ENCODE results near the gene CACYBP.

CACYBP gene

DNA sequence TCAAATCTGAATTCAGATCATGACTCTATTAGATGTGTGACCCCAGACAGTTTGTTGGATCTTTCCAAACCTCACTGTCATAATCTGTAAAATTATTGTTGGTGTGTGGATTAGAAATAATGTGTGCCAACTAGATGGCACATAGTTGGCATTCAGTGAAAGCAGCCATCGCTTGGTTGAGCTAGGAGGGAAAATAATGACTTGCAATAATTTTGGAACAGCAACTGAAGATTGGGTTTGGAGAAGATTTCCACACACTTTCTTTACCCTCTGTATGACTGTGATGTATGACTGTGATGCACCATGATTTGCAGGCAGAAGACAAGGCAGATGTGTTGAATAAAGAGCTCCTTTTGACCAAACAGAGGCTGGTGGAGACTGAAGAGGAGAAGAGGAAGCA, 24.0 kb upstream of the CACYBP start:
- no peak overlapping the region for H3K9ac ChIP-seq (ENCODE audit: low read depth, low read length)
- no peaks in the 10 kb centered on the region for H3K9me3 ChIP-seq (ENCODE audit: control insufficient read depth, insufficient read depth, low read length)
- peaks cover 96% of the 10 kb centered on the region for H3K36me3 ChIP-seq (ENCODE audit: control insufficient read depth, insufficient read depth, low read length)
- no peaks in the 10 kb centered on the region for H3K4me1 ChIP-seq (ENCODE audit: control insufficient read depth, insufficient read depth, low read length)
- H3K27me3 ChIP-seq (ENCODE audit: control insufficient read depth, insufficient read depth, low read length): no peaks in the 10 kb centered on the region
- no peak overlapping the region for H3K27ac ChIP-seq (ENCODE audit: low read depth, low read length)
- H3K4me3 ChIP-seq (ENCODE audit: low read depth, low read length): no peak overlapping the region

DNA sequence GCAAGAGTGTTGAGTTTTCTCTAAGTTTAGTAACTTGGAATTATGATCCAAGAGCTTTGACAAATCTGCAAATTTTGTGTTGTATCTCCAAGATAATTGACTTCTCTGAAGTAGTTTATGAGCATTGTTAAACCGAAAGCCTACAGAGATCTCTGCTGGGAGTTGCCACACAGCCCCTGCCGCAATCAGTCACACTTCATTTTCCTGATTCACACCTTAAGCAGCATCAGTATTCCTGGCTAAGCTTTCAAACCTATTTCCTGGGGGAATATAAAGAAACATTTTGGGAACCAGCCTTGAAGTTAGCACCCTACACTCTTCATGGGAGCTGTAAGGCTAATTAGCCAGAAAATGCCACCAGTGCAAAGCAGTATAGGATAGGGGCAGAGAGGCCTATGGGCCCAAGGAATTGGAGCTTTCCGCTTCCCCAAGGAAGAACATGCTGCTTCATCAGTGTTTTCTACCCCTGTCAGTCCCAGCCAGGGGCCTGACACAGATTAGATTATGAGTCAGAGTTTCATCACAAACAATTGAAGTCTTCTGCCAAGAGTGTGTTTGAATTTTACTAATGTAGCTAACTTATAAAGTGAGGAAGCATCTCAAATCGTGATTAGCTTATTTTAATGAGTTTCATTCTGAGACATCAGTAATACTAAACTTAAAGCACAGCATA, 23.2 kb upstream of the CACYBP start:
- Histone ChIP-seq H3K4me3 (ENCODE audit: low read depth, low read length) (no peak overlapping the region), H3K9me3 (ENCODE audit: control insufficient read depth, insufficient read depth, low read length) (no peaks in the 10 kb centered on the region), H3K36me3 (ENCODE audit: control insufficient read depth, insufficient read depth, low read length) (peaks cover 96% of the 10 kb centered on the region), H3K27ac (ENCODE audit: low read depth, low read length) (no peak overlapping the region), H3K27me3 (ENCODE audit: control insufficient read depth, insufficient read depth, low read length) (no peaks in the 10 kb centered on the region), H3K4me1 (ENCODE audit: control insufficient read depth, insufficient read depth, low read length) (no peaks in the 10 kb centered on the region), H3K9ac (ENCODE audit: low read depth, low read length) (no peak overlapping the region)

DNA sequence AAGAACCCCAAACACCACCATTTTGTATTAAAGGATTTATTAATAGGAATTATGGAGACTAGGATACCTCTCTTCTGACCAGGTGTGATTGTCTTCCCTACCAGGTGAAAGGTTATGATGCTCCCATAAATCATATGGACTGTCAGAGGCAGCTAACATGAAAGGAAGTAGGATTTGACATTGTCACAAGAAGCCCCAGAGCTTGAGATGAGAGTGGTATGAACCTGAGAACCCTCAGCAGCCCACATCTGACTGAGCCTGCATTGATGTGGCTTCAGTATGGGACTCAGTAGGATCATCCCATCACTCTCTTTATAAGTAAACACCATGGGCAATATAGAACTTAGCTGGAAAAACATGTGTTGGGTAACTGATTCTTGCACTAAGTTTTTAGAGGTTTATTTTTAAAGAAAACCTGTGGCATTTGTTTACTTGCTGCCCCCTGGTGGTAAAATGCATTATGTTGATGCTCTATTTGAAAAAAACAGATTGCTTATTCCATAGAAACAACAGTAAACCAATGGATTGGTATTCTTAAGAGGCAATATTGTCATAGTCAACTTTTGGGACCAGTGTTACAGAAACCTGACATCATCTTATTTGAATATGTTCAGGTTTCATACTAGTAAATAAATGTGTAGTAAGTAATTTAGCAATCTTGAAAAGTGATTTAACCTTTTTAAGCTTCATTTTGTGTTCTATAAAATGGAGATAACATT, 16.6 kb upstream of the CACYBP start:
- H3K4me1 ChIP-seq (ENCODE audit: control insufficient read depth, insufficient read depth, low read length): no peaks in the 10 kb centered on the region
- H3K4me3 ChIP-seq (ENCODE audit: low read depth, low read length): no peak overlapping the region
- H3K9ac ChIP-seq (ENCODE audit: low read depth, low read length): no peak overlapping the region
- no peak overlapping the region for H3K27ac ChIP-seq (ENCODE audit: low read depth, low read length)
- peaks cover 96% of the 10 kb centered on the region for H3K36me3 ChIP-seq (ENCODE audit: control insufficient read depth, insufficient read depth, low read length)
- H3K9me3 ChIP-seq (ENCODE audit: control insufficient read depth, insufficient read depth, low read length): no peaks in the 10 kb centered on the region
- H3K27me3 ChIP-seq (ENCODE audit: control insufficient read depth, insufficient read depth, low read length): no peaks in the 10 kb centered on the region

DNA sequence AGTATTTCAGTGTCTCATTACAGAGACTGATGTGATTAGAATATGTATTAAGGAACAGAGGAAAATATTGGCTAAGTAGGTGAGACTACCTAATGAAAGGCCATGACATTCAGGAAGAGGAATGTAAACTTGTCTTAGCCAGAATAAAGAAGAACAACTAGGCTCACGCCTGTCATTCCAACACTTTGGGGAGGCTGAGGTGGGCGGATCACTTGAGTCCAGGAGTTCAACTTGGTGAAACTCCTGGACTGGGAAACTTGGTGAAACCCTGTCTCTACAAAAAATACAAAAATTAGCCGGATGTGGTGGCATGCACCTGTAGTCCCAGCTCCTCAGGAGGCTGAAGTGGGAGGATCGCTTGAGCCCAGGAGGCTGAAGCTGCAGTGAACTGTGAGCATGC, 14.8 kb upstream of the CACYBP start:
- Histone ChIP-seq H3K27me3 (ENCODE audit: control insufficient read depth, insufficient read depth, low read length) (no peaks in the 10 kb centered on the region), H3K9ac (ENCODE audit: low read depth, low read length) (no peak overlapping the region), H3K4me3 (ENCODE audit: low read depth, low read length) (no peak overlapping the region), H3K36me3 (ENCODE audit: control insufficient read depth, insufficient read depth, low read length) (peaks cover 96% of the 10 kb centered on the region), H3K9me3 (ENCODE audit: control insufficient read depth, insufficient read depth, low read length) (no peaks in the 10 kb centered on the region), H3K27ac (ENCODE audit: low read depth, low read length) (no peak overlapping the region), H3K4me1 (ENCODE audit: control insufficient read depth, insufficient read depth, low read length) (no peaks in the 10 kb centered on the region)

DNA sequence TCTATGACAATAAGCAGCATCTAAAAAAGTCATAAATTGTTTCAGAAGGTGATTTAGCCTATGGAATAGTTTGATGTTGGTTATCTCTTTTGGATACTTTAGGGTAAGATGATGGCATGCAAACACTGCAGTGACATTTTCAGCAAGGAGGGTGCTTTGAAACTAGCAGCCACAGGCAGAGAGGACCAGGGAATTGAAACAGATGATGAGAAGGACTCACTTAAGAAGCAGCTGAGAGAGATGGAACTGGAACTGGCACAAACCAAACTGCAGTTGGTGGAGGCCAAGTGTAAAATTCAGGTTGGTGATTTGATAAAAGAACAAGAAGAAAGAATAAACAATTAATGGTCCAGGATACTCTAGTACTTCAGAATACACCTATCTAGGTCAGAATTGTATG, 11.2 kb upstream of the CACYBP start:
- no peak overlapping the region for H3K4me3 ChIP-seq (ENCODE audit: low read depth, low read length)
- no peaks in the 10 kb centered on the region for H3K27me3 ChIP-seq (ENCODE audit: control insufficient read depth, insufficient read depth, low read length)
- no peak overlapping the region for H3K9ac ChIP-seq (ENCODE audit: low read depth, low read length)
- H3K4me1 ChIP-seq (ENCODE audit: control insufficient read depth, insufficient read depth, low read length): no peaks in the 10 kb centered on the region
- H3K27ac ChIP-seq (ENCODE audit: low read depth, low read length): no peak overlapping the region
- H3K36me3 ChIP-seq (ENCODE audit: control insufficient read depth, insufficient read depth, low read length): peaks cover 95% of the 10 kb centered on the region
- H3K9me3 ChIP-seq (ENCODE audit: control insufficient read depth, insufficient read depth, low read length): no peaks in the 10 kb centered on the region

- Histone ChIP-seq H3K36me3 (ENCODE audit: control insufficient read depth, insufficient read depth, low read length) (peaks cover 95% of the 10 kb centered on the region), H3K4me1 (ENCODE audit: control insufficient read depth, insufficient read depth, low read length) (no peaks in the 10 kb centered on the region), H3K27me3 (ENCODE audit: control insufficient read depth, insufficient read depth, low read length) (no peaks in the 10 kb centered on the region), H3K4me3 (ENCODE audit: low read depth, low read length) (no peak overlapping the region), H3K9ac (ENCODE audit: low read depth, low read length) (no peak overlapping the region), H3K9me3 (ENCODE audit: control insufficient read depth, insufficient read depth, low read length) (no peaks in the 10 kb centered on the region), H3K27ac (ENCODE audit: low read depth, low read length) (no peak overlapping the region)
Observed at GRCh38 chr1:174988986-174989385, 10.8 kb upstream of the CACYBP start.

DNA sequence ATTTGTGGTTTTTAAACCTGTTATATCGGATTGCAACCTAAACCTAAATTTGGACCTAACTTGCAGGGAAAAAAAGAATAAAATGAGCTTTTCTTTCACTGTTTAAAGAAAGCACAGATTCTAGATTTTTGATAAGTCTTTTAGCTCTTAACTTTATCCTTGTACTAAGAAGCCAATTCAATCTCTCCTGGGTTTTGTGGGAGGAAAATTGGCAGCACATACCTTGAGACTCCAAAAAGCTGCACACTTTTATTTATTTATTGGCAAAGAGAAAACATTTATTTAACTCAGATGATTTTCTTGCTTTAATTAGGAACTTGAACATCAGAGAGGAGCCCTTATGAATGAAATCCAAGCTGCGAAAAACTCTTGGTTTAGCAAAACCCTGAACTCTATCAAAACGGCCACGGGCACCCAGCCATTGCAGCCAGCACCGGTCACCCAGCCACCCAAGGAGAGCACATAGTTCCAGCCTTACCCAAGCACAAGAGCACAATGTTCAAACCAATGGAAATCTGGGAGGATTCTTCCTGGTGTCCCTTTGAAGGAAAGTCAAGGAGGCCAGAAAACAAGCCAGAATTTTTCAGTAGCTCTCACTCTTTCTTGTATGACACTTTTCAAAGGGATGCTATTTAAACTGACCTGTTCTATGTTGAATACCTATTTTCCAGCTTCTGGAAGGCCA, 10.1 kb upstream of the CACYBP start:
- H3K27ac ChIP-seq (ENCODE audit: low read depth, low read length): no peak overlapping the region
- no peaks in the 10 kb centered on the region for H3K9me3 ChIP-seq (ENCODE audit: control insufficient read depth, insufficient read depth, low read length)
- no peak overlapping the region for H3K4me3 ChIP-seq (ENCODE audit: low read depth, low read length)
- H3K27me3 ChIP-seq (ENCODE audit: control insufficient read depth, insufficient read depth, low read length): no peaks in the 10 kb centered on the region
- H3K4me1 ChIP-seq (ENCODE audit: control insufficient read depth, insufficient read depth, low read length): no peaks in the 10 kb centered on the region
- H3K9ac ChIP-seq (ENCODE audit: low read depth, low read length): no peak overlapping the region
- H3K36me3 ChIP-seq (ENCODE audit: control insufficient read depth, insufficient read depth, low read length): peaks cover 91% of the 10 kb centered on the region

DNA sequence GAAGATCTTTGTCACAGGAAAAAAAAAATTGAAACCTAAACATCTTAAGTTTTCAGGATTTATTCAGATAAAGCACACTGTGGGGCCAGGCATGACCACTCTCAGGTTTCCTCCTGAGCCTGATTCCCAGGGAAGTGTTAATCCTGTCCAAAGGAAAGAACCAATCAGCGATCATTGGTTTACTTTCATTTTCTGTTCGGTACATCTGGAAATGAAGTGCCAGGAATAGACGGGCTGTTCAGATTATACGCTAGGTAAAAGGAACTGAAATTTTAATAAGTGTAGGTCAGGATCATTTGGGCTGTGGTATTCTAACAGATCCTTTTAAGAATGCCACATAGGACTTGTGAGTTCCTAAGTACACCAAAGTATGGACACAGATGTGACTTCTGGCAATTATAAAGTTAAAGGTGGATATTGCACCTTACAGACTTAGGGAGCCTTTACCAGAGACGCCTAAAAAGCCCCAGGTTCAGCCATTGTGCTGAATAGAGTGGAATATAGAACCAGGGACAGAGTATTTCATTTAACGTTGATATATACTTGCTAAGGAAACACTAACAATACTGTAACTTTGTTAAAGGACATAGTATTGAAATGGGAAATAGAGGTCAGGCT, 9.3 kb upstream of the CACYBP start:
- Histone ChIP-seq H3K27me3 (ENCODE audit: control insufficient read depth, insufficient read depth, low read length) (no peaks in the 10 kb centered on the region), H3K36me3 (ENCODE audit: control insufficient read depth, insufficient read depth, low read length) (peaks cover 82% of the 10 kb centered on the region), H3K27ac (ENCODE audit: low read depth, low read length) (no peak overlapping the region), H3K9me3 (ENCODE audit: control insufficient read depth, insufficient read depth, low read length) (no peaks in the 10 kb centered on the region), H3K9ac (ENCODE audit: low read depth, low read length) (no peak overlapping the region), H3K4me3 (ENCODE audit: low read depth, low read length) (no peak overlapping the region), H3K4me1 (ENCODE audit: control insufficient read depth, insufficient read depth, low read length) (no peaks in the 10 kb centered on the region)

DNA sequence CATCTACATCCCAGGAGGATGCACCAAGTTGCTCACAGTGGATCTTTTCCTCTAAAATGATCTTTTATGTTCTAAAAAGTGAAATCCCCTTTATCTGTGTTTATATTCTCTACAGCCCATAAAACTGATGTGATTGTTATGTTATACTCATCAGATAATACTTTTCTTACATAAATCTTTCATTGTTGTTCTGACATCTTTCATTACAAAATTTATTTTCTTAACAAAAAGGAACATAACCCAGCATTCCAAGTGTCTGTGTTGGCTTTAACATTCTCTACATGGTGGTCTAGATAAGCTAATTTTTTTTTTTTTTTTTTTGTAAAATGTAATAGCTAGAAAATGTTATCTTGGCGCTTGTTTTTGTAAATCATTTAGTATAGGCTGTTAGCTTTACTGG, 8.3 kb upstream of the CACYBP start:
- Histone ChIP-seq H3K27me3 (ENCODE audit: control insufficient read depth, insufficient read depth, low read length) (no peaks in the 10 kb centered on the region), H3K4me3 (ENCODE audit: low read depth, low read length) (no peak overlapping the region), H3K9me3 (ENCODE audit: control insufficient read depth, insufficient read depth, low read length) (no peaks in the 10 kb centered on the region), H3K27ac (ENCODE audit: low read depth, low read length) (no peak overlapping the region), H3K9ac (ENCODE audit: low read depth, low read length) (no peak overlapping the region), H3K4me1 (ENCODE audit: control insufficient read depth, insufficient read depth, low read length) (no peaks in the 10 kb centered on the region), H3K36me3 (ENCODE audit: control insufficient read depth, insufficient read depth, low read length) (peaks cover 73% of the 10 kb centered on the region)

- no peaks in the 10 kb centered on the region for H3K4me1 ChIP-seq (ENCODE audit: control insufficient read depth, insufficient read depth, low read length)
- no peak overlapping the region for H3K27ac ChIP-seq (ENCODE audit: low read depth, low read length)
- no peak overlapping the region for H3K9ac ChIP-seq (ENCODE audit: low read depth, low read length)
- no peak overlapping the region for H3K4me3 ChIP-seq (ENCODE audit: low read depth, low read length)
- H3K27me3 ChIP-seq (ENCODE audit: control insufficient read depth, insufficient read depth, low read length): no peaks in the 10 kb centered on the region
- H3K36me3 ChIP-seq (ENCODE audit: control insufficient read depth, insufficient read depth, low read length): peaks cover 40% of the 10 kb centered on the region
- H3K9me3 ChIP-seq (ENCODE audit: control insufficient read depth, insufficient read depth, low read length): no peaks in the 10 kb centered on the region
Observed at GRCh38 chr1:174995121-174995520, 4.6 kb upstream of the CACYBP start.

DNA sequence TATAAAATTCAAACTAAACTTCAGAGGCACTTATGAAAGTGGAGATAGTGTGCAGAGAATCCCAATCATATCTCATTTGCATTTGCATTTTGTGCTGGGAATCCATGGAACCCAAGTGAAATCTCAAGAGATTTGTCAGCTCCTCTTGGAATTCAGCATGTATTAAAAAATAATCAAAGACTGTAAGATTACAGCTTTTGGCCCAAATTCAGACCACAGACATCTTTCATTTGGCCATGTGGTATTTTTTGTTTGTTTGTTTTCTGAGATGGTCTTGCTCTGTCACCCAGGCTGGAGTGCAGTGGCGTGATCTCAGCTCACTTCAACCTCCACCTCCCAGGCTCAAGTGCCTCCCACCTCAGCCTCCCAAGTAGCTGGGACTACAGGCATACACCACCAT, 3.8 kb upstream of the CACYBP start:
- H3K27me3 ChIP-seq (ENCODE audit: control insufficient read depth, insufficient read depth, low read length): no peaks in the 10 kb centered on the region
- no peak overlapping the region for H3K27ac ChIP-seq (ENCODE audit: low read depth, low read length)
- H3K36me3 ChIP-seq (ENCODE audit: control insufficient read depth, insufficient read depth, low read length): peaks cover 32% of the 10 kb centered on the region
- H3K9me3 ChIP-seq (ENCODE audit: control insufficient read depth, insufficient read depth, low read length): no peaks in the 10 kb centered on the region
- no peak overlapping the region for H3K4me3 ChIP-seq (ENCODE audit: low read depth, low read length)
- no peaks in the 10 kb centered on the region for H3K4me1 ChIP-seq (ENCODE audit: control insufficient read depth, insufficient read depth, low read length)
- H3K9ac ChIP-seq (ENCODE audit: low read depth, low read length): no peak overlapping the region

All from HUES48 (cell line).